HCT116 (cell line): ENCODE results near the gene ACOD1. TPM values are rescaled to one million over a fixed set of nuclear protein-coding genes. Genes with fewer than 3 reads are reported as not detected.
A peak's percentile ranks its signal among the peaks of the same experiment; 100 is the strongest.

Source experiments
- ATAC-seq: fragments of 200-7000 bp; cut with Tn5 transposase; 2 replicates; pipeline ENCODE4 v1.9.1; 2020; ENCODE audit warnings: mild to moderate bottlenecking, moderate library complexity
- BruUV-seq: library from RNA; stranded (reverse); fragments of 400-500 nt; replicated peaks from 2 replicates; lab custom pipeline; 2021; lab: Mats Ljungman, UMichigan
- CTCF ChIA-PET: fragments of 300-600 bp; sonication (Branson Sonifier 250); formaldehyde crosslinking; loops from one replicate; lab custom pipeline; 2021; ENCODE audit warnings: antibody characterized with exemption; lab: Charles Lee
- POLR2A ChIA-PET: fragments of 300-600, 350-600 bp; sonication (Branson Sonifier 250); formaldehyde crosslinking; loops from one replicate; lab custom pipeline; 2021; ENCODE audit warnings: antibody characterized with exemption; lab: Charles Lee
- RAD21 ChIA-PET, 2 experiments: fragments of 300-600 bp; sonication (Branson Sonifier 250); formaldehyde crosslinking; loops; one replicate each; lab custom pipeline; 2023; ENCODE audit warnings: low total read pairs in 2 of 2; ENCODE audit not compliant: uncharacterized antibody in 2 of 2, unreplicated experiment in 2 of 2, low non-redundant PET in 1 of 2; lab: Charles Lee
- DNase-seq: peaks from one replicate; pipeline ENCODE4 v3.0.0-alpha.2; 2010; ENCODE audit warnings: low read depth, low spot score
- H2AFZ ChIP-seq: fragments of 200-600 bp; shearing (Covaris generic), sonication (generic); 2 replicates; pipeline ENCODE4 v1.6.1; 2017; ENCODE audit warnings: low read depth, mixed run types, mixed read lengths, antibody characterized with exemption, low read length; ENCODE audit not compliant: poor library complexity, severe bottlenecking
- H3K27ac ChIP-seq: 2 replicates; pipeline ENCODE4 v1.5.1; 2012; ENCODE audit warnings: low read depth, low read length
- H3K27me3 ChIP-seq: fragments of 200-600 bp; sonication (generic); 2 replicates; pipeline ENCODE4 v1.6.1; 2016; ENCODE audit warnings: mixed run types, low read length, mixed read lengths; ENCODE audit not compliant: insufficient read depth
- H3K36me3 ChIP-seq, 2 experiments: fragments of 200-500 bp in 1 of 2; fragments of 200-600 bp in 1 of 2; sonication (Bioruptor generic) in 1 of 2; sonication (generic) in 1 of 2; 2 replicates each; pipeline versions ENCODE4 v1.5.1 to v1.6.1; 2014 to 2016; ENCODE audit warnings: low read length in 2 of 2, inconsistent platforms in 1 of 2, mixed read lengths in 1 of 2, mixed run types in 1 of 2; ENCODE audit not compliant: insufficient read depth in 2 of 2, control insufficient read depth in 1 of 2
- H3K4me1 ChIP-seq, 2 experiments: fragments of 200-600 bp in 1 of 2; sonication (generic) in 1 of 2; 2 replicates each; pipeline versions ENCODE4 v1.5.1 to v1.6.1; 2012 to 2017; ENCODE audit warnings: low read length in 2 of 2, inconsistent platforms in 1 of 2, mild to moderate bottlenecking in 1 of 2, mixed read lengths in 1 of 2, mixed run types in 1 of 2, moderate library complexity in 1 of 2; ENCODE audit not compliant: insufficient read depth in 2 of 2, control insufficient read depth in 1 of 2
- H3K4me2 ChIP-seq: fragments of 200-600 bp; sonication (generic); 2 replicates; pipeline ENCODE4 v1.6.1; 2017; ENCODE audit warnings: mixed run types, low read length, mixed read lengths
- H3K4me3 ChIP-seq, 2 experiments: fragments of 200-600 bp in 1 of 2; sonication (generic) in 1 of 2; replicated peaks in 1 of 2; 2 replicates each; pipeline ENCODE4 v1.5.1; 2011 to 2016; ENCODE audit warnings: low read length in 2 of 2, control low read depth in 1 of 2, low read depth in 1 of 2, mild to moderate bottlenecking in 1 of 2, mixed read lengths in 1 of 2, mixed run types in 1 of 2
- H3K79me2 ChIP-seq: fragments of 200-600 bp; sonication (generic); 2 replicates; pipeline ENCODE4 v1.6.1; 2017; ENCODE audit warnings: mild to moderate bottlenecking, mixed run types, low read length, moderate library complexity, mixed read lengths; ENCODE audit not compliant: insufficient read depth
- H3K9ac ChIP-seq: fragments of 200-600 bp; sonication (generic); 2 replicates; pipeline ENCODE4 v1.6.1; 2016; ENCODE audit warnings: low read length, mixed read lengths
- H3K9me2 ChIP-seq: fragments of 200-600 bp; sonication (generic), shearing (Covaris generic); 2 replicates; pipeline ENCODE4 v1.6.1; 2017; ENCODE audit warnings: mixed run types, mild to moderate bottlenecking, moderate library complexity; ENCODE audit not compliant: insufficient read depth
- H3K9me3 ChIP-seq, 2 experiments: fragments of 200-500 bp in 1 of 2; fragments of 200-600 bp in 1 of 2; sonication (Bioruptor generic) in 1 of 2; sonication (generic) in 1 of 2; 2 replicates each; pipeline ENCODE4 v1.6.1; 2014 to 2017; ENCODE audit warnings: low read length in 2 of 2, mixed read lengths in 2 of 2, inconsistent platforms in 1 of 2, low read depth in 1 of 2, mild to moderate bottlenecking in 1 of 2, mixed run types in 1 of 2, moderate library complexity in 1 of 2; ENCODE audit not compliant: control insufficient read depth in 1 of 2, insufficient read depth in 1 of 2
- H4K20me1 ChIP-seq: fragments of 200-600 bp; sonication (generic), shearing (Covaris generic); 2 replicates; pipeline ENCODE4 v1.6.1; 2017; ENCODE audit warnings: mixed run types, mild to moderate bottlenecking, moderate library complexity; ENCODE audit not compliant: insufficient read depth
- EZH2phosphoT487 ChIP-seq: fragments of 200-600 bp; IDR thresholded peaks from 2 replicates; pipeline ENCODE4 v1.6.1; 2018; ENCODE audit warnings: antibody characterized with exemption, borderline replicate concordance
- MAX ChIP-seq: IDR thresholded peaks from 2 replicates; pipeline ENCODE4 v1.6.1; 2012
- POLR2AphosphoS5 ChIP-seq: IDR thresholded peaks from 2 replicates; pipeline ENCODE4 v1.6.1; 2011; ENCODE audit warnings: mild to moderate bottlenecking, low read depth, low read length, moderate library complexity
- RAD21 ChIP-seq: IDR thresholded peaks from 2 replicates; pipeline ENCODE4 v1.6.1; 2012; ENCODE audit warnings: low read depth, mild to moderate bottlenecking
- YY1 ChIP-seq: IDR thresholded peaks from 2 replicates; pipeline ENCODE4 v1.6.1; 2011; ENCODE audit warnings: low read length, low read depth, moderate library complexity, mild to moderate bottlenecking; ENCODE audit not compliant: insufficient replicate concordance; ENCODE audit errors: extremely low read depth
- intact Hi-C: fragments of 100-400 bp; cut with micrococcal nuclease; formaldehyde crosslinking; loops from 2 replicates; pipeline ENCODE4 v1.10.0; 2022
- total RNA-seq: library from RNA; stranded (reverse); gene quantifications from one replicate; pipeline ENCODE4 v1.2.1, GENCODE V29; 2021; ENCODE audit not compliant: unreplicated experiment
- TF ChIP-seq, protein P1 (sequence below), 3 experiments: fragments of 200-600 bp in 1 of 3; sonication (generic) in 1 of 3; IDR thresholded peaks in 2 of 3; conservative IDR thresholded peaks in 1 of 3; 2 replicates each; pipeline ENCODE4 v1.5.1; 2012 to 2017; ENCODE audit warnings: low read depth in 2 of 3, low read length in 2 of 3, antibody characterized with exemption in 1 of 3, borderline replicate concordance in 1 of 3, control low read depth in 1 of 3, mild to moderate bottlenecking in 1 of 3, mixed read lengths in 1 of 3, mixed run types in 1 of 3, moderate library complexity in 1 of 3; ENCODE audit not compliant: insufficient read depth in 1 of 3

The ACOD1 gene
- total RNA-seq, 1 experiment from 2014 or later, result not detected

- no TSS peak for BruUV-seq
- RAD21 ChIA-PET, result no interaction called here
- no peak overlapping the region for H3K9ac ChIP-seq
- intact Hi-C loops, result loop anchor here (5.0 to 10.0 kb wide), 2 partner anchors 1103 to 1295 kb away; no protein-coding TSS in a partner anchor
- no peaks in the 10 kb centered on the region for H3K36me3 ChIP-seq
- POLR2A ChIA-PET, result interaction anchor here (1.0 kb wide), 1 partner anchor 10 kb away, joined by 4 read pairs; no protein-coding TSS in a partner anchor
- H2AFZ ChIP-seq, result peak overlapping the region; percentile 97
- TF ChIP-seq, protein P1, sequence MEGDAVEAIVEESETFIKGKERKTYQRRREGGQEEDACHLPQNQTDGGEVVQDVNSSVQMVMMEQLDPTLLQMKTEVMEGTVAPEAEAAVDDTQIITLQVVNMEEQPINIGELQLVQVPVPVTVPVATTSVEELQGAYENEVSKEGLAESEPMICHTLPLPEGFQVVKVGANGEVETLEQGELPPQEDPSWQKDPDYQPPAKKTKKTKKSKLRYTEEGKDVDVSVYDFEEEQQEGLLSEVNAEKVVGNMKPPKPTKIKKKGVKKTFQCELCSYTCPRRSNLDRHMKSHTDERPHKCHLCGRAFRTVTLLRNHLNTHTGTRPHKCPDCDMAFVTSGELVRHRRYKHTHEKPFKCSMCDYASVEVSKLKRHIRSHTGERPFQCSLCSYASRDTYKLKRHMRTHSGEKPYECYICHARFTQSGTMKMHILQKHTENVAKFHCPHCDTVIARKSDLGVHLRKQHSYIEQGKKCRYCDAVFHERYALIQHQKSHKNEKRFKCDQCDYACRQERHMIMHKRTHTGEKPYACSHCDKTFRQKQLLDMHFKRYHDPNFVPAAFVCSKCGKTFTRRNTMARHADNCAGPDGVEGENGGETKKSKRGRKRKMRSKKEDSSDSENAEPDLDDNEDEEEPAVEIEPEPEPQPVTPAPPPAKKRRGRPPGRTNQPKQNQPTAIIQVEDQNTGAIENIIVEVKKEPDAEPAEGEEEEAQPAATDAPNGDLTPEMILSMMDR (IDR thresholded peaks at IDR 0.05 in 2 of 3, conservative IDR thresholded peaks at IDR 0.05 in 1 of 3; ENCODE audit: borderline replicate concordance in 1 of 3, insufficient read depth in 1 of 3, low read depth in 2 of 3, low read length in 2 of 3), result peak; percentile 65 to 98 (median 93)
- TF ChIP-seq MAX (no peak), RAD21 (peak; percentile 63), EZH2phosphoT487 (no peak), POLR2AphosphoS5 (0 out of 2 replicates have a peak, but pooled peaks have one; percentile 19), YY1 (peak; percentile 13)
- H4K20me1 ChIP-seq, result no peaks in the 10 kb centered on the region
- ATAC-seq (peak; percentile 100), DNase-seq (peak; percentile 43)
- no peaks in the 10 kb centered on the region for H3K27me3 ChIP-seq
- H3K4me3 ChIP-seq, result peak overlapping the region; percentile 33 to 42
- H3K4me1 ChIP-seq, result peaks cover 2 to 3% of the 10 kb centered on the region in 2 experiments; a peak in 1 of 4 replicates
- CTCF ChIA-PET, result interaction anchor here (0.6 to 2.1 kb wide), 5 partner anchors 11 to 1284 kb away, joined by 3 to 12 read pairs (median 3); partner anchors contain the start of gene CLN5
- H3K9me3 ChIP-seq, result no peaks in the 10 kb centered on the region
- no peak overlapping the region for H3K27ac ChIP-seq
- no peaks in the 10 kb centered on the region for H3K9me2 ChIP-seq
- H3K4me2 ChIP-seq, result peak overlapping the region; percentile 72
- H3K79me2 ChIP-seq, result no peaks in the 10 kb centered on the region
Measured at GRCh38 chr13:76980075-76980718, 31.9 kb downstream of the ACOD1 start.
